ENCODE results near the gene IQCN.

IQCN gene

GRCh38 chr19:18208098-18208951 lies 65.9 kb downstream of the IQCN start:
- TF ChIP-seq, protein P1, sequence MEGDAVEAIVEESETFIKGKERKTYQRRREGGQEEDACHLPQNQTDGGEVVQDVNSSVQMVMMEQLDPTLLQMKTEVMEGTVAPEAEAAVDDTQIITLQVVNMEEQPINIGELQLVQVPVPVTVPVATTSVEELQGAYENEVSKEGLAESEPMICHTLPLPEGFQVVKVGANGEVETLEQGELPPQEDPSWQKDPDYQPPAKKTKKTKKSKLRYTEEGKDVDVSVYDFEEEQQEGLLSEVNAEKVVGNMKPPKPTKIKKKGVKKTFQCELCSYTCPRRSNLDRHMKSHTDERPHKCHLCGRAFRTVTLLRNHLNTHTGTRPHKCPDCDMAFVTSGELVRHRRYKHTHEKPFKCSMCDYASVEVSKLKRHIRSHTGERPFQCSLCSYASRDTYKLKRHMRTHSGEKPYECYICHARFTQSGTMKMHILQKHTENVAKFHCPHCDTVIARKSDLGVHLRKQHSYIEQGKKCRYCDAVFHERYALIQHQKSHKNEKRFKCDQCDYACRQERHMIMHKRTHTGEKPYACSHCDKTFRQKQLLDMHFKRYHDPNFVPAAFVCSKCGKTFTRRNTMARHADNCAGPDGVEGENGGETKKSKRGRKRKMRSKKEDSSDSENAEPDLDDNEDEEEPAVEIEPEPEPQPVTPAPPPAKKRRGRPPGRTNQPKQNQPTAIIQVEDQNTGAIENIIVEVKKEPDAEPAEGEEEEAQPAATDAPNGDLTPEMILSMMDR (IDR thresholded peaks at IDR 0.05; ENCODE audit: insufficient read depth, low read length, poor library complexity, severe bottlenecking) = peak; percentile 84
- no peak overlapping the region for H3K4me3 ChIP-seq (replicated peaks; ENCODE audit: low read depth, low read length)
- DNase-seq (ENCODE audit: extremely low read depth, insufficient read length) = no peak

More at GRCh38 chr19:18208098-18208951, 65.9 kb downstream of the IQCN start:
- Histone ChIP-seq H3K36me3 (ENCODE audit: control insufficient read depth, insufficient read depth, low read length) (no peaks in the 10 kb centered on the region), H3K27me3 (replicated peaks; ENCODE audit: control insufficient read depth, insufficient read depth, low read length) (peaks cover 2% of the 10 kb centered on the region)
